Hepatocyte (in vitro differentiated cells): Measurements from ENCODE around the gene HFE. TPM values are rescaled to one million over a fixed set of nuclear protein-coding genes. Genes with fewer than 3 reads are reported as not detected.
"Not testable (repeated sequence)": the region's sequence is repeated elsewhere in the genome, so short reads cannot be mapped to it uniquely, and the experiment has no call there.

ENCODE experiments used
- DNase-seq: peaks from one replicate; pipeline ENCODE4 v3.0.0-alpha.2; 2016; ENCODE audit warnings: low spot score
- H2AFZ ChIP-seq: fragments of 200-600 bp; sonication (generic); 2 replicates; pipeline ENCODE4 v1.6.0; 2016; ENCODE audit warnings: antibody characterized with exemption, mild to moderate bottlenecking
- H3K27ac ChIP-seq: fragments of 200-600 bp; sonication (generic); 2 replicates; pipeline ENCODE4 v1.5.1; 2016; ENCODE audit warnings: mild to moderate bottlenecking
- H3K27me3 ChIP-seq: fragments of 200-600 bp; sonication (generic); 2 replicates; pipeline ENCODE4 v1.6.1; 2016
- H3K36me3 ChIP-seq: fragments of 200-600 bp; sonication (generic); replicated peaks from 2 replicates; pipeline ENCODE4 v1.5.1; 2016; ENCODE audit warnings: low read depth; ENCODE audit not compliant: insufficient read depth
- H3K4me1 ChIP-seq: fragments of 200-600 bp; sonication (generic); 2 replicates; pipeline ENCODE4 v1.5.1; 2016; ENCODE audit warnings: mild to moderate bottlenecking, moderate library complexity; ENCODE audit not compliant: insufficient read depth
- H3K4me2 ChIP-seq: fragments of 200-600 bp; sonication (generic); 2 replicates; pipeline ENCODE4 v1.6.0; 2016
- H3K4me3 ChIP-seq: fragments of 200-600 bp; sonication (generic); 2 replicates; pipeline ENCODE4 v1.5.1; 2016; ENCODE audit warnings: mild to moderate bottlenecking
- H3K79me2 ChIP-seq: fragments of 200-600 bp; sonication (generic); 2 replicates; pipeline ENCODE4 v1.6.0; 2017; ENCODE audit warnings: mild to moderate bottlenecking
- H3K9me2 ChIP-seq: fragments of 200-600 bp; sonication (generic); replicated peaks from 2 replicates; pipeline ENCODE4 v1.6.0; 2017; ENCODE audit warnings: mild to moderate bottlenecking; ENCODE audit not compliant: insufficient read depth
- H3K9me3 ChIP-seq: fragments of 200-600 bp; sonication (generic); 2 replicates; pipeline ENCODE4 v1.5.1; 2016; ENCODE audit warnings: low read depth, mild to moderate bottlenecking
- H4K20me1 ChIP-seq: fragments of 200-600 bp; sonication (generic); 2 replicates; pipeline ENCODE4 v1.6.0; 2016; ENCODE audit warnings: mild to moderate bottlenecking; ENCODE audit not compliant: insufficient read depth, poor library complexity, severe bottlenecking
- EZH2 ChIP-seq: fragments of 200-600 bp; sonication (generic); IDR thresholded peaks from 2 replicates; pipeline ENCODE4 v1.6.1; 2016; ENCODE audit warnings: antibody characterized with exemption, mild to moderate bottlenecking, borderline replicate concordance
- EZH2phosphoT487 ChIP-seq: fragments of 200-600 bp; sonication (generic); IDR thresholded peaks from one replicate; pipeline ENCODE4 v1.6.1; 2018; ENCODE audit warnings: antibody characterized with exemption, mild to moderate bottlenecking, low read depth, moderate library complexity; ENCODE audit not compliant: unreplicated experiment, severe bottlenecking
- WGBS: methylation state at CpG from one replicate; pipeline ENCODE4 v1.1.6; 2016; ENCODE audit warnings: low lambda C conversion rate; ENCODE audit errors: missing lambda C conversion rate; 5-methylcytosine and 5-hydroxymethylcytosine counted together
- polyA plus RNA-seq: library from polyadenylated mRNA; unstranded; fragments of >200 nt; fragmentation: Nextera tagmentation; extraction: Ambion mirVana; gene quantifications from 2 replicates; pipeline ENCODE4 v1.2.1, GENCODE V29; 2016
- total RNA-seq: library from RNA; depleted of rRNA; stranded (reverse); fragments of >200 nt; gene quantifications from 2 replicates; pipeline ENCODE4 v1.2.3, GENCODE V29; 2014
- TF ChIP-seq, protein P1 (sequence below): fragments of 200-600 bp; sonication (generic); IDR thresholded peaks from 2 replicates; pipeline ENCODE4 v1.5.1; 2016; ENCODE audit warnings: antibody characterized with exemption, mild to moderate bottlenecking; ENCODE audit not compliant: poor library complexity

The HFE gene
- total and polyA plus RNA-seq, 2 experiments from 2014 or later, result 3.6 to 7.4 TPM

DNA sequence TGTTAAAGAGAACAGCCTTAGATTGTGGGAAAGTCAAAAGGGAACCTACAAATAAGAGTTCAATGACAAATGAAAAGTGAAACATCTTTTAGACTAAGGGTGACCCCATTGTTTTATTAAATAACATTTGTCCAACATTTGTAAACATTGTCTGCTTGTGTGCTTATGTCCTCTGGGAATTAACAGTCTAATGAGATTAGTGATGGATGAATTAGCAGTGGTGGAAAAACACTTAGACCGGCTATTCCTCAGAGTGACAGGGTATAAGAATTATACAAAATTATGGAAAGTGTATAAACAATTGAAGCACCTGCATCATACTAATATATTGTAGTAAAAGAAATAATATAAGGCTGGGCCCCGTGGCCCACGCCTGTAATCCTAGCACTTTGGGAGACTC is 29.3 kb upstream of the HFE start:
- no peak for TF ChIP-seq EZH2
- TF ChIP-seq, protein P1, sequence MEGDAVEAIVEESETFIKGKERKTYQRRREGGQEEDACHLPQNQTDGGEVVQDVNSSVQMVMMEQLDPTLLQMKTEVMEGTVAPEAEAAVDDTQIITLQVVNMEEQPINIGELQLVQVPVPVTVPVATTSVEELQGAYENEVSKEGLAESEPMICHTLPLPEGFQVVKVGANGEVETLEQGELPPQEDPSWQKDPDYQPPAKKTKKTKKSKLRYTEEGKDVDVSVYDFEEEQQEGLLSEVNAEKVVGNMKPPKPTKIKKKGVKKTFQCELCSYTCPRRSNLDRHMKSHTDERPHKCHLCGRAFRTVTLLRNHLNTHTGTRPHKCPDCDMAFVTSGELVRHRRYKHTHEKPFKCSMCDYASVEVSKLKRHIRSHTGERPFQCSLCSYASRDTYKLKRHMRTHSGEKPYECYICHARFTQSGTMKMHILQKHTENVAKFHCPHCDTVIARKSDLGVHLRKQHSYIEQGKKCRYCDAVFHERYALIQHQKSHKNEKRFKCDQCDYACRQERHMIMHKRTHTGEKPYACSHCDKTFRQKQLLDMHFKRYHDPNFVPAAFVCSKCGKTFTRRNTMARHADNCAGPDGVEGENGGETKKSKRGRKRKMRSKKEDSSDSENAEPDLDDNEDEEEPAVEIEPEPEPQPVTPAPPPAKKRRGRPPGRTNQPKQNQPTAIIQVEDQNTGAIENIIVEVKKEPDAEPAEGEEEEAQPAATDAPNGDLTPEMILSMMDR, result no peak
- no peak for TF ChIP-seq EZH2phosphoT487
- Histone ChIP-seq H3K79me2 (peaks cover 6% of the 10 kb centered on the region), H4K20me1 (no peaks in the 10 kb centered on the region), H3K27ac (no peak overlapping the region), H3K4me1 (peaks cover 4% of the 10 kb centered on the region), H3K9me2 (no peaks in the 10 kb centered on the region), H3K4me2 (no peak overlapping the region), H3K4me3 (no peak overlapping the region), H3K9me3 (no peaks in the 10 kb centered on the region), H2AFZ (no peak overlapping the region), H3K36me3 (no peaks in the 10 kb centered on the region), H3K27me3 (no peaks in the 10 kb centered on the region)
- WGBS, result 91% methylated on average over 3 of the region's 3 CpGs
- no peak for DNase-seq

DNA sequence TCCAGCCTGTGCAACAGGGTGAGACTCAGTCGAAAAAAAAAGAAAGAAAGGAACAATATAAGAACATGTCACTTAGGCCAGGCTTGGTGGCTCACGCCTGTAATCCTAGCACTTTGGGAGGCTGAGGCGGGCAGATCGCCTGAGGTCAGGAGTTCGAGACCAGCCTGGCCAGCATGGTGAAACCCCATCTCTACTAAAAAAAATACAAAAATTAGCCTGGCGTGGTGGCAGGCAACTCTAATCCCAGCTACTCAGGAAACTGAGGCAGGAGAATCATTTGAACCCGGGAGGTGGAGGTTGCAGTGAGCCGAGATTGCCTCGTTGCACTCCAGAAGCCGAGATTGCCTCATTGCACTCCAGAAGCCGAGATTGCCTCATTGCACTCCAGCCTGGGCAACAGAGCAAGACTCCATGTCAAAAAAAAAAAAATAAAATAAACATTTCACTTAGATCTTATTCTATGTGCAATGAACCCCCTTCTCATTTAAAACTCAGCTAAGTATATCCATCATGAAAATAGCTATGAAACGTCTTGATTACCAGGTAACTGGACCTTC is 28.7 kb upstream of the HFE start:
- not testable (repeated sequence) for H2AFZ ChIP-seq, H3K9me3 ChIP-seq, H3K4me3 ChIP-seq, H3K36me3 ChIP-seq, H3K27me3 ChIP-seq, DNase-seq, H3K4me2 ChIP-seq, H4K20me1 ChIP-seq, H3K4me1 ChIP-seq, H3K9me2 ChIP-seq, H3K27ac ChIP-seq, H3K79me2 ChIP-seq
- WGBS, result 97% methylated on average over 12 of the region's 12 CpGs

DNA sequence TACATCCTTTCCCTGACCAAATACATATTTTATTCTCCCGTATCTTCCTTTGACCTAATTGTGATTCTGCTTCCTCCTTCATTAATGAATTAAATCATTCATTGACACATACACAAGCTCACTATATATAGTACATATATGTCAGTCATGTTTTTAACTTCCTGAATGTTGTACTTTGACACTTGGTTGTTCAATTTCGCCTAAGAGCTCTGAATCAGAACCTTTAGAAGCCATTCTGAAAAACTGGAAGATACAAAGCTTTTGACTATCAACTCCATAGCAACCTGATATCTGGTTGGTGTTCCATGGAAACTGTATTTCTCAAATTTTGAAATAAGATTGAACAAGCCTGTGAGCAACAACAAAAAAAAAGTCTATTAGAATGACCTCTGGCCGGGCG is 27.3 kb upstream of the HFE start:
- H3K9me3 ChIP-seq, result no peaks in the 10 kb centered on the region
- no peak overlapping the region for H3K4me2 ChIP-seq
- no peak overlapping the region for H2AFZ ChIP-seq
- H4K20me1 ChIP-seq, result no peaks in the 10 kb centered on the region
- H3K27ac ChIP-seq, result no peak overlapping the region
- no peaks in the 10 kb centered on the region for H3K27me3 ChIP-seq
- no peaks in the 10 kb centered on the region for H3K79me2 ChIP-seq
- no peaks in the 10 kb centered on the region for H3K36me3 ChIP-seq
- WGBS, result 95% methylated on average over 4 of the region's 4 CpGs
- H3K4me1 ChIP-seq, result peaks cover 4% of the 10 kb centered on the region
- no peaks in the 10 kb centered on the region for H3K9me2 ChIP-seq
- H3K4me3 ChIP-seq, result no peak overlapping the region
- TF ChIP-seq, protein P1, result no peak
- no peak for TF ChIP-seq EZH2
- TF ChIP-seq EZH2phosphoT487, result no peak
- no peak for DNase-seq

DNA sequence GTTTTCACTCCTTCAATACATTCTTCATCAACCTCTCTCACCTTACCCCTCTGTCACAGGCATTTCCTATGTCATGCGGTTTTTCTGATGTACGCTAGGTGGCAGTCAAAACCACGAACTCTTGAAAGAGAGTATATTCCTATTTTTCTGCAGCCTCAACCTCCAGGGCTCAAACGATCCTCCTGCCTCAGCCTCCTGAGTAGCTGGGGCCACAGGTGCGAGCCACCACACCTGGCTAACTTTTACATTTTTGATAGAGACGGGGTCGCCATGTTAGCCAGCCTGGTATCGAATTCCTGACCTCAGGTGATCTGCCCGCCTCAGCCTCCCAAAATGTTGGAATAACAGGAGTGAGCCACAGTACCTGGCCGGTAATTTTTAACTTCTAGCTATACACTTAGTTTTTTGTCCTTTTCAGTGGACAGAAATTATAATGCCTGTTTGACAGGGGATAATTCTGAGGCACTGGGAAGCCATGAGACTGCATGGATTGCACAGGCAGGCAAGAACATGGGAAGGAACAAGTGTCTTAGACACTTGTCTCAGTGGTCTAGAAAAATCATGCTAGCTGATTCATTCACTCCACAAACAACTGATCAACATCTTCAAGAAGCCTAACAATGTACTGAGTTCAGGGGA is 22.5 kb upstream of the HFE start:
- H3K79me2 ChIP-seq, result no peaks in the 10 kb centered on the region
- no peak for TF ChIP-seq EZH2phosphoT487
- TF ChIP-seq, protein P1, result peak; percentile 72
- TF ChIP-seq EZH2, result no peak
- peaks cover 11% of the 10 kb centered on the region for H3K4me1 ChIP-seq
- no peaks in the 10 kb centered on the region for H3K9me3 ChIP-seq
- no peaks in the 10 kb centered on the region for H3K27me3 ChIP-seq
- no peak overlapping the region for H3K4me3 ChIP-seq
- peak; percentile 70 for DNase-seq
- no peak overlapping the region for H3K27ac ChIP-seq
- H2AFZ ChIP-seq, result no peak overlapping the region
- no peaks in the 10 kb centered on the region for H4K20me1 ChIP-seq
- H3K9me2 ChIP-seq, result no peaks in the 10 kb centered on the region
- no peaks in the 10 kb centered on the region for H3K36me3 ChIP-seq
- 34% methylated on average over 10 of the region's 10 CpGs for WGBS
- H3K4me2 ChIP-seq, result no peak overlapping the region
